Activated T-cell treated with anti-CD3 and anti-CD28 coated beads, Interleukin-2, amount 50 U/mL, for 4 hours (primary cell): ENCODE measurements around the gene ENTPD6. TPM values are rescaled to one million over a fixed set of nuclear protein-coding genes. Genes with fewer than 3 reads are reported as not detected.
"Not testable (repeated sequence)": the region's sequence is repeated elsewhere in the genome, so short reads cannot be mapped to it uniquely, and the experiment has no call there.

Source experiments
- ATAC-seq, 2 donors: fragments of 200-7000 bp; cut with Tn5 transposase; one replicate each; pipeline ENCODE4 v1.10.0; 2021
- DNase-seq: peaks from one replicate; pipeline ENCODE4 v3.0.0-alpha.2; 2020
- H3K27me3 Mint-ChIP-seq: one replicate; pipeline ENCODE4 v1.8.0; 2021; ENCODE audit warnings: low read depth, mixed read lengths
- H3K36me3 Mint-ChIP-seq: one replicate; pipeline ENCODE4 v1.8.0; 2022; ENCODE audit warnings: mixed read lengths; ENCODE audit not compliant: insufficient read depth
- H3K4me1 Mint-ChIP-seq: one replicate; pipeline ENCODE4 v1.8.0; 2021; ENCODE audit warnings: low read depth, mixed read lengths
- H3K4me3 Mint-ChIP-seq: one replicate; pipeline ENCODE4 v1.8.0; 2021; ENCODE audit warnings: mild to moderate bottlenecking, moderate library complexity, mixed read lengths
- H3K9me3 Mint-ChIP-seq: one replicate; pipeline ENCODE4 v1.8.0; 2021; ENCODE audit warnings: mixed read lengths
- total RNA-seq, 3 donors: library from RNA; stranded (reverse); gene quantifications; one replicate each; pipeline ENCODE4 v1.2.1, GENCODE V29; 2021

ENTPD6 gene
- total RNA-seq, 3 donors from 2014 or later: 43.4 to 51.2 (median 47.1) TPM

- Mint-ChIP-seq H3K4me3 (no peak overlapping the region), H3K36me3 (no peaks in the 10 kb centered on the region), H3K4me1 (peaks cover 12% of the 10 kb centered on the region), H3K9me3 (no peaks in the 10 kb centered on the region), H3K27me3 (peaks cover 15% of the 10 kb centered on the region)
- ATAC-seq (no peak), DNase-seq (no peak)
These were observed 37.7 kb downstream of the ENTPD6 start for GRCh38 chr20:25233016-25233772.

DNA sequence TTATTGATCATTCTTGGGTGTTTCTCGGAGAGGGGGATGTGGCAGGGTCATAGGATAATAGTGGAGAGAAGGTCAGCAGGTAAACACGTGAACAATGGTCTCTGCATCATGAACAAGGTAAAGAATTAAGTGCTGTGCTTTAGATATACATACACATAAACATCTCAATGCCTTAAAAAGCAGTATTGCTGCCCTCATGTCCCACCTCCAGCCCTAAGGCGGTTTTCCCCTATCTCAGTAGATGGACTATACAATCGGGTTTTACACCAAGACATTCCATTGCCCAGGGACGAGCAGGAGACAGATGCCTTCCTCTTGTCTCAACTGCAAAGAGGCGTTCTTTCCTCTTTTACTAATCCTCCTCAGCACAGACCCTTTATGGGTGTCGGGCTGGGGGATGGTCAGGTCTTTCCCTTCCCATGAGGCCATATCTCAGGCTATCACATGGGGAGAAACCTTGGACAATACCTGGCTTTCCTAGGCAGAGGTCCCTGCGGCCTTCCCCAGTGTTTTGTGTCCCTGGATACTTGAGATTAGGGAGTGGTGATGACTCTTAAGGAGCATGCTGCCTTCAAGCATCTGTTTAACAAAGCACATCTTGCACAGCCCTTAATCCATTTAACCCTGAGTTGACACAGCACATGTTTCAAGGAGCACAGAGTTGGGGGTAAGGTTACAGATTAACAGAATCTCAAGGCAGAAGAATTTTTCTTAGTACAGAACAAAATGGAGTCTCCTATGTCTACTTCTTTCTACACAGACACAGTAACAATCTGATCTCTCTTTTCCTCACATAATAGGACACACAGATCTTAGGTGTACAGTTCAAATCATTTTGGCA is 38.7 kb downstream of the ENTPD6 start:
- Mint-ChIP-seq H3K4me1 (peaks cover 19% of the 10 kb centered on the region), H3K27me3 (peaks cover 15% of the 10 kb centered on the region)
- DNase-seq, H3K9me3 Mint-ChIP-seq, H3K4me3 Mint-ChIP-seq, H3K36me3 Mint-ChIP-seq, ATAC-seq: not testable (repeated sequence)

- Mint-ChIP-seq H3K4me3 (no peak overlapping the region), H3K27me3 (peaks cover 15% of the 10 kb centered on the region), H3K4me1 (peaks cover 20% of the 10 kb centered on the region), H3K9me3 (no peaks in the 10 kb centered on the region), H3K36me3 (no peaks in the 10 kb centered on the region)
- no peak for ATAC-seq
- DNase-seq: no peak
These were observed 41.2 kb downstream of the ENTPD6 start for GRCh38 chr20:25236450-25237304.

GRCh38 chr20:25237610-25238318 is 42.3 kb downstream of the ENTPD6 start:
- Mint-ChIP-seq H3K27me3 (peaks cover 17% of the 10 kb centered on the region), H3K9me3 (no peaks in the 10 kb centered on the region), H3K36me3 (no peaks in the 10 kb centered on the region), H3K4me1 (peaks cover 20% of the 10 kb centered on the region), H3K4me3 (peak overlapping the region; percentile 4)
- ATAC-seq (peak; percentile 97 to 98), DNase-seq (peak; percentile 27)

DNA sequence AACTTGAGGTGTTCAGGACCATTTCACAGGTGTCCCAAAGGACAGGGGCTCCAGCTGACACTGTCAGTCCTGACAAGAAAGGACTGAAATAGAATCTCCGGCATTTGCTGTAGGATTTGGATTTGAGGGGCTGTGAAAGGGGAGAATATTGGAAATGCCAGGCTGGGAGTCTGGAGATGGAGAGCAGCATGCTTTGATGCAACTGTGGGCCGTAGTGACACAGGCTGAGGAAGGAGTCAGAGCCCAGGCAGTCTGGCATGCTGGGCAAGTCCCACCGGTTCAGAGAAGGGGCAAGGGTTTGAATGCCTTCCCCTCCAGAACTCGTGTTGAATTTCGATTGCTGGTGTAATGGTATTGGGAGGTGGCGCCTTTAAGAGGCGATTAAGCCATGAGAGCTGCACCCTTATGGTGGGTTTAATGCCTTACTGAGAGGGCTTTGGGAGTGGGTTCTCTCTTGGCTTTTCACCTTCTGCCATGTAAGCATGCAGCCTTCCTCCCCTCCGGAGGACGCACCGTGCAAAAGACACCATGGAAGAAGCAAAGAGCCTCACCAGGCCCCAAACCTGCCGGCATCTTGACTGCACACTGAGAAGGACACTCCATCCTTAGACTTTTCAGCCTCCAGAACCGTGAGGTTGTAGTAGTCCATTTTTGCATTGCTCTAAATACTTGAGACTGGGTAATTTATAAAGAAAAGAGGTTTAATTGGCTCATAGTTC is 43.0 kb downstream of the ENTPD6 start:
- peaks cover 3% of the 10 kb centered on the region for H3K9me3 Mint-ChIP-seq
- no peak for DNase-seq
- no peaks in the 10 kb centered on the region for H3K36me3 Mint-ChIP-seq
- H3K4me3 Mint-ChIP-seq: peak overlapping the region; percentile 4
- no peak for ATAC-seq
- peaks cover 20% of the 10 kb centered on the region for H3K4me1 Mint-ChIP-seq
- H3K27me3 Mint-ChIP-seq: peaks cover 17% of the 10 kb centered on the region

GRCh38 chr20:25239387-25240370 is 44.2 kb downstream of the ENTPD6 start:
- Mint-ChIP-seq H3K27me3 (peaks cover 13% of the 10 kb centered on the region), H3K9me3 (peaks cover 5% of the 10 kb centered on the region), H3K4me3 (no peak overlapping the region), H3K36me3 (no peaks in the 10 kb centered on the region), H3K4me1 (peaks cover 20% of the 10 kb centered on the region)
- DNase-seq (no peak), ATAC-seq (no peak)

DNA sequence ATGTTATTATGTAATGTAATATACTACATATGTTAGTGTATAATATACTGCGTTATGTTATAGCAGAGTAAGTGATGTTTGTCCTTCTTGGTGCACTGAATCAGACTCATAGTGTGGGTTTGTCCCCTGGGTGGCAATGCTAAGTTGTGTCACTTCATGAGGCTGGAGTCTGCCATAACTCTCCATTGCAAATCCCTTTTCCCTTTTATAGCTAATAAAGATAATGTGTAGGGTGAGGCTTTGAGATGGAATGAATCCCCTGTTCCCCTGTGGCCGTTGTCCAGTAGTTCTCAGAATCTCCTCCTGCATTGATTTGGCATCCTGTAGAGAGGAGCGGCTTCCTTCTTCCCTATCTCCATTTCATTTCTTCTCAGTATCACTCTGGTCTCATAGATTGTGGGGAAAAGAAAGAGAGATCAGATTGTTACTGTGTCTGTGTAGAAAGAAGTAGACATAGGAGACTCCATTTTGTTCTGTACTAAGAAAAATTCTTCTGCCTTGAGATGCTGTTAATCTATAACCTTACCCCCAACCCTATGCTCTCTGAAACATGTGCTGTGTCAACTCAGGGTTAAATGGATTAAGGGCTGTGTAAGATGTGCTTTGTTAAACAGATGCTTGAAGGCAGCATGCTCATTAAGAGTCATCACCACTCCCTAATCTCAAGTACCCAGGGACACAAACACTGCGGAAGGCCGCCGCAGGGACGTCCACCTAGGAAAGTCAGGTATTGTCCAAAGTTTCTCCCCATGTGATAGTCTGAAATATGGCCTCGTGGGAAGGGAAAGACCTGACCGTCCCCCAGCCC is 45.5 kb downstream of the ENTPD6 start:
- not testable (repeated sequence) for H3K27me3 Mint-ChIP-seq, DNase-seq, ATAC-seq, H3K36me3 Mint-ChIP-seq, H3K9me3 Mint-ChIP-seq, H3K4me3 Mint-ChIP-seq
- H3K4me1 Mint-ChIP-seq: peaks cover 20% of the 10 kb centered on the region

- not testable (repeated sequence) for H3K36me3 Mint-ChIP-seq, ATAC-seq, H3K4me3 Mint-ChIP-seq, H3K27me3 Mint-ChIP-seq, H3K9me3 Mint-ChIP-seq, DNase-seq
- peaks cover 26% of the 10 kb centered on the region for H3K4me1 Mint-ChIP-seq
These were observed 46.1 kb downstream of the ENTPD6 start for GRCh38 chr20:25241659-25241955.

DNA sequence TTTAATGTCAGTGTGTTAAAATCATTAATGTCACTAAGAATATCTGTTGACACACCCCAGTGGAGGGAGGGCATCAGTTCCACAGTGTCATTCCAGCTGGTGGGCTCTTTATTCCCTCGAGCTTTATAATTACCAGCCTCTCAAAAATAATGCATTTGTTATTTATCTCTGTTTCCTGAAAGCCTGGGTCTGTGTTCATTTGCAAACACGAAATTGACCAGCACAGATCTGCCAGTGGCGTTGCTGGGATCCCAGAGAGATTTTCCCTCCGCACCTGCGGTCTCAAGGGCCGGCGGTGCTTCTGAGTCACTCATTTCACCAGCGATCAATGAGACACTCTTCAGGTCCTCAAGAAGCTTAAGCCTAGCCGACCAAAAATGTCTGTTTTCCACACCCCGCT is 46.7 kb downstream of the ENTPD6 start:
- DNase-seq (no peak), ATAC-seq (no peak)
- H3K4me1 Mint-ChIP-seq: peaks cover 30% of the 10 kb centered on the region
- no peaks in the 10 kb centered on the region for H3K36me3 Mint-ChIP-seq
- peaks cover 5% of the 10 kb centered on the region for H3K9me3 Mint-ChIP-seq
- H3K4me3 Mint-ChIP-seq: no peak overlapping the region
- H3K27me3 Mint-ChIP-seq: peaks cover 3% of the 10 kb centered on the region

DNA sequence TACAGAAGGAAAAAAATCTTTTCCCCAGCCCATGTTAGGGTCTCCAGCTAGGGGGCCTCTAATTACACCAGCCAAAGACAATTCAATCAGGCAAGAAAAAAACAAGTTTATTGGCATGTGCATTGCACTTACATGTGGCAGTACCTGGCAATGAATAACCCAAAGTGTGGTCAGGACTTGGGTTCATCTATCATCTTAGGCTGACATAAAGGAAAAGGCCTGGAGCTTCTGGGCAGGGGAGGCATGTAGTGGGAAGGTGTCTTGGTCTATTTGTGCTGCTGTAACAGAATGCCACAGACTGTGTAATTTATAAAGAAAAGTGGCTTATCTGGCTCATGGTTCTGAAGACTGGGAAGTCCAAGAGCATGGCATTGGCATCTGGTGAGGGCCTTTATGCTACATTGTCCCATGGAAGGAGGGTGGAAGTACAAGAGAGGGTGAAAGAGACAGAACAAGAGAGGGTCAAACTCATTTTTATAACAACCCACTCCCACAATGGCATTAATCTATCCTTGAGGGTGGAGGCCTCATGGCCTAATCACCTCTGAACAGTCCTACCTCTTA is 48.0 kb downstream of the ENTPD6 start:
- no peak for DNase-seq
- peaks cover 3% of the 10 kb centered on the region for H3K27me3 Mint-ChIP-seq
- H3K9me3 Mint-ChIP-seq: peaks cover 5% of the 10 kb centered on the region
- peaks cover 19% of the 10 kb centered on the region for H3K4me1 Mint-ChIP-seq
- no peak for ATAC-seq
- H3K36me3 Mint-ChIP-seq: no peaks in the 10 kb centered on the region
- no peak overlapping the region for H3K4me3 Mint-ChIP-seq

- ATAC-seq: no peak
- Mint-ChIP-seq H3K9me3 (peaks cover 5% of the 10 kb centered on the region), H3K36me3 (no peaks in the 10 kb centered on the region), H3K4me1 (peaks cover 24% of the 10 kb centered on the region), H3K27me3 (peaks cover 3% of the 10 kb centered on the region), H3K4me3 (no peak overlapping the region)
- no peak for DNase-seq
These were observed 49.5 kb downstream of the ENTPD6 start for GRCh38 chr20:25244976-25245375.

DNA sequence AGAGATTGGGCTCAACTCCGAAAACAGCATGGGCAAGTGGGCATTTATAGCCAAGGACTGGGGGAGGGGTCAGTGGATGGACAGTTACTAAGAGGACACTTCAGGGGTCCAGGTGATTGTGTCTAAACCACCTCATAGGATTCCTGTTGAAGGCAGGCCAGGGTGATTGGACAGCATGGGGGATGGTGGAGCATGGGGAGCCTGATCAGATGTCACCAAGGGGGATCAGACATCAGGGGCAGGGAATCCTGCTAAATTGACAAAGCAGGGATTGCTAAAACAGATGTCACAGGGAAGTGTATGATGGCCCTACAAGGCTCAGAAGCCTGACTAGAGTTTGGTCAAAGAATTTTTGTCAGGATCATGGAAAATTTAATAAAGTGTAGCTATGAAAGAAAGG is 49.9 kb downstream of the ENTPD6 start:
- peaks cover 5% of the 10 kb centered on the region for H3K9me3 Mint-ChIP-seq
- peaks cover 3% of the 10 kb centered on the region for H3K27me3 Mint-ChIP-seq
- no peak overlapping the region for H3K4me3 Mint-ChIP-seq
- peaks cover 29% of the 10 kb centered on the region for H3K4me1 Mint-ChIP-seq
- DNase-seq (no peak), ATAC-seq (no peak)
- no peaks in the 10 kb centered on the region for H3K36me3 Mint-ChIP-seq
